ENCODE measurements around the gene UBE2D2. TPM values are rescaled to one million over a fixed set of nuclear protein-coding genes. Genes with fewer than 3 reads are reported as not detected.

The UBE2D2 gene
- total RNA-seq, 1 experiment from 2014 or later: 105 TPM

DNA sequence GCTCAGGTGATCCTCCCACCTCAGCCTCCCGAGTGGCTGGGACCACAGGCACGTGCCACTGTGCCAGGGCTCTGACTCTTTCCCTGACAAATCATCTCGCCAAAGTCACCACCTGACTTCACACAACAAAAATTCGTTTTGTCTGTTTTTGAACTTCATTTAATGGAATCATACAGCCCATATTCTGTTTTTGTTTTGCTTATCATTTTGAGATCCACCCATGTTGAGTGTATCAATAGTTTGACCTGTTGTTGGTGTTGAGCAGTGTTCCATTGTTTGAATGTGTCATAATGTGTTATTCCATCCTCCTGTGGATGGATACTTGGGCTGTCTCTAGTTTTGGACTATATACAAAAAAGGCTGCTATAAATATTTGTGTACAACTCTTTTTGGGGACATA lies 6.9 kb upstream of the UBE2D2 start:
- Histone ChIP-seq H3K9ac (ENCODE audit: low read length) (no peak overlapping the region), H3K4me2 (ENCODE audit: low read depth, low read length, poor library complexity, severe bottlenecking) (no peak overlapping the region), H3K4me1 (ENCODE audit: low read length) (peaks cover 2% of the 10 kb centered on the region; the same call in 1 of the 2 replicates)

DNA sequence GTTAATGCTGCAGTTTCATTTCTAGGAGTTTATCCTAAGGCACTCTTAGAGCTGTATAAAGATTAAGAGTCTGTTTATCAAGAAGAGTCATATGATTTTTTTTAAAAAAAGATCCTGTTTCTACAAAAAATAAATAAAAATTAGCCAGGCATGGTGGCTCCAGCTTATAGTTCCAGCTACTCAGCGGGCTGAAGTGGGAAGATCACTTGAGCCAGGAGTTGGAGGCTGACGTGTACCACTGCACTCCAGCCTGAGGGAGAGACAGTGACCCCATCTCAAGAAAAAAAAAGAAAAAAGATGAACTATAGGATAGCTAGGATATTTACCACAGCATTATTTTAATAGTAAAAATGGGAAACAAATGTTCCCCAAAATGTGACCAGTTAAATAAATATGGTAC lies 3.3 kb upstream of the UBE2D2 start:
- no peak overlapping the region for H2AFZ ChIP-seq (ENCODE audit: low read length)
- peaks cover 10% of the 10 kb centered on the region for H4K20me1 ChIP-seq (ENCODE audit: insufficient read depth, low read depth, low read length)
- no peak overlapping the region for H3K4me3 ChIP-seq (ENCODE audit: low read length)
- H3K4me2 ChIP-seq (ENCODE audit: low read depth, low read length, poor library complexity, severe bottlenecking): no peak overlapping the region
- H3K27ac ChIP-seq (ENCODE audit: low read length): no peak overlapping the region
- no peaks in the 10 kb centered on the region for H3K27me3 ChIP-seq (ENCODE audit: low read length)
- peaks cover 3% of the 10 kb centered on the region; the same call in 1 of the 2 replicates for H3K36me3 ChIP-seq (ENCODE audit: insufficient read depth, low read length)
- H3K9ac ChIP-seq (ENCODE audit: low read length): no peak overlapping the region
- peaks cover 11% of the 10 kb centered on the region for H3K4me1 ChIP-seq (ENCODE audit: low read length)
- DNase-seq: no peak
- peaks cover 14% of the 10 kb centered on the region for H3K79me2 ChIP-seq (ENCODE audit: low read length)
- no peaks in the 10 kb centered on the region for H3K9me2 ChIP-seq (replicated peaks; ENCODE audit: insufficient read depth, low read length)
- no peaks in the 10 kb centered on the region for H3K9me3 ChIP-seq (ENCODE audit: low read length)

More for the DNA sequence above, 6.9 kb upstream of the UBE2D2 start:
- Histone ChIP-seq H3K4me3 (ENCODE audit: low read length) (no peak overlapping the region), H3K27me3 (ENCODE audit: low read length) (no peaks in the 10 kb centered on the region), H4K20me1 (ENCODE audit: insufficient read depth, low read depth, low read length) (no peaks in the 10 kb centered on the region), H3K79me2 (ENCODE audit: low read length) (no peaks in the 10 kb centered on the region), H2AFZ (ENCODE audit: low read length) (no peak overlapping the region), H3K36me3 (ENCODE audit: insufficient read depth, low read length) (no peaks in the 10 kb centered on the region), H3K9me3 (ENCODE audit: low read length) (no peaks in the 10 kb centered on the region), H3K27ac (ENCODE audit: low read length) (no peak overlapping the region), H3K9me2 (replicated peaks; ENCODE audit: insufficient read depth, low read length) (no peaks in the 10 kb centered on the region)
- no peak for DNase-seq

DNA sequence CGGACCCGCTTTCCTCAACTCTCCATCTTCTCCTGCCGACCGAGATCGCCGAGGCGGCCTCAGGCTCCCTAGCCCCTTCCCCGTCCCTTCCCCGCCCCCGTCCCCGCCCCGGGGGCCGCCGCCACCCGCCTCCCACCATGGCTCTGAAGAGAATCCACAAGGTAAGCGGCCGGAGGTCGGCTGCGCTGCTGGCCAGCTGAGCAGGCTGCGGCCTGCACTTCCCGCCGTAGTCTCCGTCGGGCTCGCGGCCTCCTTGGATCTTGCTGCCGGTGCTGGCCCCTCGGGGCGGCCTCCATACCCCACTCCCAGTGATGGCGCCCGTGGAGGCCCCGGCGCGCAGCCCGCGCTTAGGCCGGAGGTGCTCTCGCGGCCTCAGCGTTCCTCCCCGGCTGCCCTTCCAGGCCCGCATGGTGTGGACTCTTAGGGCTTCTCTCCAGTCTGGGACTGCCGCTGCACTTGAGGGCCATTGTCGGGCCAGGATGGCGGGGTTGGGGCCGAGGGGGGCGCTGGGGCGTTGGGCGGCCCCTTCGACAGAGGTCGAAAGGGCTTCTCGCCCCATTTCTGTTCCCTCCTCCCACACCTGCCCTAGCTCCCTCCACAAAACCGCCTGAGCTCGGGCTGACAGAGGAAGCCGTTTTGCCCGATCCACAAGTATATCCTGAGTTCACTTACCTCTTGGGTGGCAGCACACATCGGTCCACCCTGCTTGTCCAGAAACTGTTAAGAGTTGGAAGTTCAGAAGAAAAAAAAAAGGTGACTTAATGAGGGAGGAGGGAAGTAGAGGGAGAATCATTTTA lies 714 bp downstream of the UBE2D2 start:
- Histone ChIP-seq H3K9me2 (replicated peaks; ENCODE audit: insufficient read depth, low read length) (no peaks in the 10 kb centered on the region), H3K27me3 (ENCODE audit: low read length) (no peaks in the 10 kb centered on the region), H3K9ac (ENCODE audit: low read length) (peak overlapping the region; percentile 98), H3K27ac (ENCODE audit: low read length) (peak overlapping the region; percentile 78), H3K4me1 (ENCODE audit: low read length) (peaks cover 51% of the 10 kb centered on the region), H3K9me3 (ENCODE audit: low read length) (no peaks in the 10 kb centered on the region), H3K4me2 (ENCODE audit: low read depth, low read length, poor library complexity, severe bottlenecking) (peak overlapping the region; percentile 79), H3K79me2 (ENCODE audit: low read length) (peaks cover 49% of the 10 kb centered on the region), H2AFZ (ENCODE audit: low read length) (no peak overlapping the region), H3K4me3 (ENCODE audit: low read length) (peak overlapping the region; percentile 85), H4K20me1 (ENCODE audit: insufficient read depth, low read depth, low read length) (peaks cover 41% of the 10 kb centered on the region), H3K36me3 (ENCODE audit: insufficient read depth, low read length) (peaks cover 10% of the 10 kb centered on the region; the same call in 1 of the 2 replicates)
- DNase-seq: peak; percentile 77

DNA sequence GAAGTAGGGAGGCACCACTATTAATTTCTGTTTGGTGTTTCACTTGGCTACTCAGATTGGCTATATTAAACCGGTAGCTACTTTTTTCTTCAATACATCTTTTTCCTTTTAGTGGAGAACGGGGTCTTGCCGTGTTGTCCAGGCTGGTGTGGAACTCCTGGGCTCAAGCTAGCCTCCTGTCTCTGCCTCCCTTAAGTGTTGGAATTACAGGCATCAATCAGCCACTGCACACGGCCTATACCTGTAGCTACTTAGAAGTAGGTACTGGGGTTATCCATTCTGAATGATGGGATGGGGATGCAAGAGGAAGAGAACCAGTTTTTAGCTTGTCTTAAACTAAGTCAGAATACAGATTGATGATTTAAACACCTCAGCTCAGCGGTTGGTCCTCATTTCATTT lies 1.7 kb downstream of the UBE2D2 start:
- Histone ChIP-seq H3K9ac (ENCODE audit: low read length) (peak overlapping the region; percentile 98), H3K4me1 (ENCODE audit: low read length) (peaks cover 51% of the 10 kb centered on the region), H3K27ac (ENCODE audit: low read length) (peak overlapping the region; percentile 78), H3K9me3 (ENCODE audit: low read length) (no peaks in the 10 kb centered on the region), H3K36me3 (ENCODE audit: insufficient read depth, low read length) (peaks cover 10% of the 10 kb centered on the region; the same call in 1 of the 2 replicates), H3K9me2 (replicated peaks; ENCODE audit: insufficient read depth, low read length) (no peaks in the 10 kb centered on the region), H3K79me2 (ENCODE audit: low read length) (peaks cover 59% of the 10 kb centered on the region), H3K4me3 (ENCODE audit: low read length) (peak overlapping the region; percentile 85), H2AFZ (ENCODE audit: low read length) (no peak overlapping the region), H4K20me1 (ENCODE audit: insufficient read depth, low read depth, low read length) (peaks cover 43% of the 10 kb centered on the region), H3K4me2 (ENCODE audit: low read depth, low read length, poor library complexity, severe bottlenecking) (peak overlapping the region; percentile 79), H3K27me3 (ENCODE audit: low read length) (no peaks in the 10 kb centered on the region)
- no peak for DNase-seq

DNA sequence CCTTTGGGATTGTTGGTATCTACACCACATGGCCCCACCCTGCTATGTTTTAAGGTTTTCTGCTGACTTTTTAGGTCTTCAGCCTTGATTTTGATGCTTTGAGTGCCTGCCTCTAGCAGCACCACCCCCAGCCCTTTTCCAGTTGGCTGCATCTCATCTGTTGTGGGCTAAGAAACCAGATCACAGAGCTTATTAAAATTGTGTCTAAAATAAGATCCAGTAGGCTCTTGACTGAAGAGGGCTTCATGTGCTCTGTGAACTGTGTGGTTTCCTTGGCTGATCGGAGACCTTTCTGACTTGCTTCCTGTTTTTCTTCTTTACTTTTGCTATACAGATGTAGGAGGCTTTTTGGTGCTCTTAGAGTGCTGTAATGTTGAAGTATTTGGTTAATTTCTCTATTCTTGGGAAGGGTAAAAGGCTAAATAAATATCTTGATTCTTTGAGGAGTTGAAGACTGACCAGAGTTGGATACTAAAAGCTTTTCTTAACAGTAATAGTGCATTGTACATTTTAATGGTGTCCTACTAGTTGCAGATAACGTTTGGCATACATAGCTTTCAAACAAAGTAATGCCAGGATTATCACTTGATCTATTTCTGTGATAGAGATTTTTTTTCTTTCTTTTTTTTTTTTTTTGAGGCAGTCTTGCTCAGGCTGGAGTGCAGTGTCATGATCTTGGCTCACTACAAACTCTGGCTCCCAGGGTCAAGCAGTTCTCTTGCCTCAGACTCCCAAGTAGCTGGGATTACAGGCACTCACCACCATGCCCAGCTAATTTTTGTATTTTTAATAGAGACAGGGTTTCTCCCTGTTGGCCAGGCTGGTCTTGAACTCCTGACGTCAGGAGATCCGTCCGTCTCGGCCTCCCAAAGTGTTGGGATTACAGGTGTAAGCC lies 4.5 kb downstream of the UBE2D2 start:
- H3K27ac ChIP-seq (ENCODE audit: low read length): peak overlapping the region; percentile 91
- peaks cover 58% of the 10 kb centered on the region for H4K20me1 ChIP-seq (ENCODE audit: insufficient read depth, low read depth, low read length)
- H3K27me3 ChIP-seq (ENCODE audit: low read length): no peaks in the 10 kb centered on the region
- no peak overlapping the region for H2AFZ ChIP-seq (ENCODE audit: low read length)
- peak overlapping the region; percentile 73 for H3K4me2 ChIP-seq (ENCODE audit: low read depth, low read length, poor library complexity, severe bottlenecking)
- H3K9ac ChIP-seq (ENCODE audit: low read length): peak overlapping the region; percentile 46
- H3K9me3 ChIP-seq (ENCODE audit: low read length): no peaks in the 10 kb centered on the region
- H3K9me2 ChIP-seq (replicated peaks; ENCODE audit: insufficient read depth, low read length): no peaks in the 10 kb centered on the region
- H3K4me1 ChIP-seq (ENCODE audit: low read length): peaks cover 54% of the 10 kb centered on the region
- H3K79me2 ChIP-seq (ENCODE audit: low read length): peaks cover 87% of the 10 kb centered on the region
- H3K36me3 ChIP-seq (ENCODE audit: insufficient read depth, low read length): peaks cover 10% of the 10 kb centered on the region; the same call in 1 of the 2 replicates
- H3K4me3 ChIP-seq (ENCODE audit: low read length): peak overlapping the region; percentile 46
- peak; percentile 95 for DNase-seq

GRCh38 chr5:139566611-139567010 lies 5.5 kb downstream of the UBE2D2 start:
- peaks cover 58% of the 10 kb centered on the region for H4K20me1 ChIP-seq (ENCODE audit: insufficient read depth, low read depth, low read length)
- H2AFZ ChIP-seq (ENCODE audit: low read length): no peak overlapping the region
- peak overlapping the region; percentile 73 for H3K4me2 ChIP-seq (ENCODE audit: low read depth, low read length, poor library complexity, severe bottlenecking)
- peak overlapping the region; percentile 46; the same call in 1 of the 2 replicates for H3K4me3 ChIP-seq (ENCODE audit: low read length)
- peaks cover 10% of the 10 kb centered on the region; the same call in 1 of the 2 replicates for H3K36me3 ChIP-seq (ENCODE audit: insufficient read depth, low read length)
- no peaks in the 10 kb centered on the region for H3K9me2 ChIP-seq (replicated peaks; ENCODE audit: insufficient read depth, low read length)
- H3K27ac ChIP-seq (ENCODE audit: low read length): peak overlapping the region; percentile 91
- no peak for DNase-seq
- no peaks in the 10 kb centered on the region for H3K27me3 ChIP-seq (ENCODE audit: low read length)
- peaks cover 95% of the 10 kb centered on the region for H3K79me2 ChIP-seq (ENCODE audit: low read length)
- peaks cover 56% of the 10 kb centered on the region for H3K4me1 ChIP-seq (ENCODE audit: low read length)
- no peaks in the 10 kb centered on the region for H3K9me3 ChIP-seq (ENCODE audit: low read length)
- peak overlapping the region; percentile 46 for H3K9ac ChIP-seq (ENCODE audit: low read length)

DNA sequence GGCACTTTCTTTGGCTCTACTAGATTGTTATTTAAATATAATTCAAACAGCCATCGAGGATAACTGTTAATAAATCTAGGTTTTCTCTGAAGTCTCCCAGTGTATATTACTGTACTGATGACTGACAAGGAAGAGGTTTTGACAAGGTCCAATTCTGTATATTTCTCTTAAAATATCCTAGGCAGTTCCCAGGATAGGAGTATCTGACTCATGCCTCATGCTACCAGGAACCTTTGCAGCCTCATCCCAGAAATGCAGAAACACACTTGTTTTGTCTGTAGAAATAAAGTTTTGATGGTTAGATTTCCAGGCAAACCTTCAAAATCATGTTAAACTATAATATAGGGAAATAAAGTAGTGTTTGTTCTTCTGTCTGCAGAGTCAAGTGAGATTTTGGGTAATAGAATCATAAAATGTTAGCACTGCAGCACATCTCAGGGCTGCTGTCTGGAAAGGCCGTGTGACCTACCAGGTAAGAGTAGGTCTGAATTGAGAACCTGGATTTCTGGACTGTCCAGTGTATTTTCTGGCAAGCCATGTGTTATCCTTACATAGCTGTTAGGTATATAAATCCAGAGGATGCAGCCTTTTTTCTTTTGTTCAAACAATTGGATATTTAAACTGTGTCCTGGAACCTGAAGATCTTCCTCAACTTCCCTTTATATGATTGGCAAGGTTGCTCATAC lies 8.3 kb downstream of the UBE2D2 start:
- H3K36me3 ChIP-seq (ENCODE audit: insufficient read depth, low read length): 0 out of 2 replicates have a peak, but pooled peaks cover 3% of the 10 kb centered on the region
- no peak overlapping the region for H2AFZ ChIP-seq (ENCODE audit: low read length)
- H3K79me2 ChIP-seq (ENCODE audit: low read length): peaks cover 86% of the 10 kb centered on the region
- H3K27me3 ChIP-seq (ENCODE audit: low read length): no peaks in the 10 kb centered on the region
- H3K27ac ChIP-seq (ENCODE audit: low read length): 0 out of 2 replicates have a peak overlapping the region, but pooled peaks have one; percentile 11
- H3K4me1 ChIP-seq (ENCODE audit: low read length): peaks cover 49% of the 10 kb centered on the region
- H3K9me2 ChIP-seq (replicated peaks; ENCODE audit: insufficient read depth, low read length): no peaks in the 10 kb centered on the region
- peaks cover 40% of the 10 kb centered on the region for H4K20me1 ChIP-seq (ENCODE audit: insufficient read depth, low read depth, low read length)
- no peak overlapping the region for H3K4me2 ChIP-seq (ENCODE audit: low read depth, low read length, poor library complexity, severe bottlenecking)
- H3K9ac ChIP-seq (ENCODE audit: low read length): no peak overlapping the region
- no peak overlapping the region for H3K4me3 ChIP-seq (ENCODE audit: low read length)
- DNase-seq: peak; percentile 34
- no peaks in the 10 kb centered on the region for H3K9me3 ChIP-seq (ENCODE audit: low read length)

Measured in Karpas-422 (cell line).